ENCODE results near the gene FARSA. TPM values are rescaled to one million over a fixed set of nuclear protein-coding genes. Genes with fewer than 3 reads are reported as not detected.
"Not testable (repeated sequence)": the region's sequence is repeated elsewhere in the genome, so short reads cannot be mapped to it uniquely, and the experiment has no call there.

FARSA gene
- total RNA-seq, 2 donors from 2014 or later, result 63.4 to 70.4 TPM

- Mint-ChIP-seq H3K9me3 (no peaks in the 10 kb centered on the region), H3K36me3 (ENCODE audit: insufficient read depth in 2 of 2) (no peaks in the 10 kb centered on the region), H3K27ac (peak overlapping the region; percentile 69), H3K4me3 (peak overlapping the region; percentile 83 to 100), H3K27me3 (ENCODE audit: low read depth) (peaks cover 2% of the 10 kb centered on the region), H3K4me1 (ENCODE audit: low read depth) (peaks cover 20% of the 10 kb centered on the region)
- ATAC-seq (replicated peaks in 1 of 2), result peak; percentile 95 to 96
- DNase-seq, result peak; percentile 85 to 93
Observed at GRCh38 chr19:12965017-12965811, 31.7 kb upstream of the FARSA start.

- ATAC-seq (replicated peaks in 1 of 2), result no peak
- Mint-ChIP-seq H3K9me3 (no peaks in the 10 kb centered on the region), H3K27ac (no peak overlapping the region), H3K4me1 (ENCODE audit: low read depth) (peaks cover 29% of the 10 kb centered on the region), H3K36me3 (ENCODE audit: insufficient read depth in 2 of 2) (peaks cover 1% of the 10 kb centered on the region in 2 donors), H3K4me3 (no peak overlapping the region), H3K27me3 (ENCODE audit: low read depth) (peaks cover 6% of the 10 kb centered on the region)
- DNase-seq, result no peak
Observed at GRCh38 chr19:12959481-12959880, 26.0 kb upstream of the FARSA start.

GRCh38 chr19:12957389-12957952 is 24.0 kb upstream of the FARSA start:
- not testable (repeated sequence) for DNase-seq; H3K9me3 Mint-ChIP-seq; H3K27me3 Mint-ChIP-seq (ENCODE audit: low read depth); H3K36me3 Mint-ChIP-seq (ENCODE audit: insufficient read depth in 2 of 2)
- peak; percentile 11 to 12 for ATAC-seq (replicated peaks in 1 of 2)
- Mint-ChIP-seq H3K27ac (peak overlapping the region; percentile 94), H3K4me3 (peak overlapping the region; percentile 90), H3K4me1 (ENCODE audit: low read depth) (peaks cover 46% of the 10 kb centered on the region)

- H3K4me1 Mint-ChIP-seq (ENCODE audit: low read depth), result peaks cover 52% of the 10 kb centered on the region
- no peaks in the 10 kb centered on the region for H3K9me3 Mint-ChIP-seq
- H3K27ac Mint-ChIP-seq, result peak within 1 kb of the TSS; percentile 94
- peak; percentile 90 to 91 for DNase-seq
- H3K4me3 Mint-ChIP-seq, result peak within 1 kb of the TSS; percentile 90
- H3K36me3 Mint-ChIP-seq (ENCODE audit: insufficient read depth in 2 of 2), result peaks cover 1 to 13% of the 10 kb centered on the region in 2 donors
- peaks cover 6% of the 10 kb centered on the region for H3K27me3 Mint-ChIP-seq (ENCODE audit: low read depth)
- peak; percentile 96 for ATAC-seq (replicated peaks in 1 of 2)
Observed at GRCh38 chr19:12956446-12957388, 23.2 kb upstream of the FARSA start, which contains the start of gene GADD45GIP1. Gene GADD45GIP1 (minus strand): TSS chr19:12957223. CDS start chr19:12957212, 11 bp downstream.

GRCh38 chr19:12955996-12956395 is 22.5 kb upstream of the FARSA start:
- H3K27ac Mint-ChIP-seq, result peak overlapping the region; percentile 80
- no peak for ATAC-seq (replicated peaks in 1 of 2)
- peaks cover 1 to 19% of the 10 kb centered on the region in 2 donors for H3K36me3 Mint-ChIP-seq (ENCODE audit: insufficient read depth in 2 of 2)

GRCh38 chr19:12955575-12955974 is 22.1 kb upstream of the FARSA start:
- not testable (repeated sequence) for H3K9me3 Mint-ChIP-seq; DNase-seq; ATAC-seq (replicated peaks in 1 of 2); H3K27me3 Mint-ChIP-seq (ENCODE audit: low read depth)
- H3K4me3 Mint-ChIP-seq, result peak overlapping the region; percentile 70 to 90
- peak overlapping the region; percentile 80 for H3K27ac Mint-ChIP-seq
- H3K4me1 Mint-ChIP-seq (ENCODE audit: low read depth), result peaks cover 54% of the 10 kb centered on the region
- peaks cover 1 to 19% of the 10 kb centered on the region in 2 donors for H3K36me3 Mint-ChIP-seq (ENCODE audit: insufficient read depth in 2 of 2)

More at GRCh38 chr19:12955996-12956395, 22.5 kb upstream of the FARSA start:
- Mint-ChIP-seq H3K4me1 (ENCODE audit: low read depth) (peaks cover 52% of the 10 kb centered on the region), H3K9me3 (no peaks in the 10 kb centered on the region), H3K4me3 (peak overlapping the region; percentile 70 to 90), H3K27me3 (ENCODE audit: low read depth) (peaks cover 6% of the 10 kb centered on the region)
- no peak for DNase-seq

GRCh38 chr19:12954612-12954962 is 21.1 kb upstream of the FARSA start:
- H3K36me3 Mint-ChIP-seq (ENCODE audit: insufficient read depth in 2 of 2), result peaks cover 5 to 27% of the 10 kb centered on the region in 2 donors
- peak overlapping the region; percentile 80 for H3K27ac Mint-ChIP-seq
- no peaks in the 10 kb centered on the region for H3K9me3 Mint-ChIP-seq
- DNase-seq (no peak), ATAC-seq (replicated peaks in 1 of 2) (no peak)
- peak overlapping the region; percentile 37 to 55 for H3K4me3 Mint-ChIP-seq
- H3K4me1 Mint-ChIP-seq (ENCODE audit: low read depth), result peaks cover 58% of the 10 kb centered on the region
- no peaks in the 10 kb centered on the region for H3K27me3 Mint-ChIP-seq (ENCODE audit: low read depth)

- peaks cover 6 to 28% of the 10 kb centered on the region in 2 donors for H3K36me3 Mint-ChIP-seq (ENCODE audit: insufficient read depth in 2 of 2)
- DNase-seq, result no peak
- peak; percentile 9 to 13 for ATAC-seq (replicated peaks in 1 of 2)
- peak overlapping the region; percentile 37 to 55 for H3K4me3 Mint-ChIP-seq
- peaks cover 56% of the 10 kb centered on the region for H3K4me1 Mint-ChIP-seq (ENCODE audit: low read depth)
- H3K27me3 Mint-ChIP-seq (ENCODE audit: low read depth), result no peaks in the 10 kb centered on the region
- peak overlapping the region; percentile 80 for H3K27ac Mint-ChIP-seq
- no peaks in the 10 kb centered on the region for H3K9me3 Mint-ChIP-seq
Observed at GRCh38 chr19:12953799-12954611, 20.5 kb upstream of the FARSA start.

GRCh38 chr19:12953138-12953798 is 19.8 kb upstream of the FARSA start:
- Mint-ChIP-seq H3K4me3 (no peak overlapping the region), H3K36me3 (ENCODE audit: insufficient read depth in 2 of 2) (peaks cover 6 to 31% of the 10 kb centered on the region in 2 donors), H3K27ac (peak overlapping the region; percentile 35), H3K9me3 (no peaks in the 10 kb centered on the region), H3K4me1 (ENCODE audit: low read depth) (peaks cover 53% of the 10 kb centered on the region), H3K27me3 (ENCODE audit: low read depth) (no peaks in the 10 kb centered on the region)
- DNase-seq (no peak), ATAC-seq (replicated peaks in 1 of 2) (no peak)

GRCh38 chr19:12952488-12953137 is 19.1 kb upstream of the FARSA start:
- Mint-ChIP-seq H3K9me3 (no peaks in the 10 kb centered on the region), H3K36me3 (ENCODE audit: insufficient read depth in 2 of 2) (peaks cover 8 to 32% of the 10 kb centered on the region in 2 donors), H3K27ac (peak overlapping the region; percentile 35), H3K4me3 (no peak overlapping the region), H3K4me1 (ENCODE audit: low read depth) (peaks cover 53% of the 10 kb centered on the region), H3K27me3 (ENCODE audit: low read depth) (no peaks in the 10 kb centered on the region)
- no peak for DNase-seq
- ATAC-seq (replicated peaks in 1 of 2), result no peak

GRCh38 chr19:12952050-12952449 is 18.5 kb upstream of the FARSA start:
- H3K36me3 Mint-ChIP-seq (ENCODE audit: insufficient read depth in 2 of 2), result peaks cover 8 to 33% of the 10 kb centered on the region in 2 donors
- not testable (repeated sequence) for H3K27me3 Mint-ChIP-seq (ENCODE audit: low read depth); ATAC-seq (replicated peaks in 1 of 2); H3K9me3 Mint-ChIP-seq; DNase-seq; H3K4me3 Mint-ChIP-seq
- H3K4me1 Mint-ChIP-seq (ENCODE audit: low read depth), result peaks cover 55% of the 10 kb centered on the region
- peak overlapping the region; percentile 31 for H3K27ac Mint-ChIP-seq
